Measurements from ENCODE around the gene ADAMTS9.

GRCh38 chr3:64533617-64534317, 154.0 kb downstream of the ADAMTS9 start:
- no peak for TF ChIP-seq SUZ12 (IDR thresholded peaks at IDR 0.05; ENCODE audit: extremely low read depth, insufficient read depth, insufficient read length)
- TF ChIP-seq ZNF274 (IDR thresholded peaks at IDR 0.05; ENCODE audit: low read depth, low read length), result no peak
- TF ChIP-seq YY1 (IDR thresholded peaks at IDR 0.05; ENCODE audit: insufficient read depth, insufficient read length), result no peak
